ENCODE results near the gene LAMB4.

DNA sequence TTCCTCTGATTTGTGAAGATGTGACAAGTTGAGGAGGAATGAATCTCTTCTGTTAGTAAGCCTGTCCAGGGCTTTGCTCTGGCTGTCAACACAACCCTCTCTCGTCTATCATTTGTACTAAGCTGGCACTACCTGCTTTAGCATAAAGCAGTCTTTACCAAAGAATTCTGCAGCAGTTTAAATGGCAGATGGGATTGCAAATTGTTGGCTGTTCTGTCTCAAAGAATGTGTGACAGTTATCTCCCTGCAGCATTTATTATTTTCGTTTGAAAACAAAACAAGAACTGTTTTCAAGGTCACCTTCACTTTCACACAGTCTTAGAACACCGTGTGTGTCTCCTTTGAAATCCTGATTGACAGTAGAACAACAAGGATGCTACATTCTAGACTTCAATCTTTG is 122.4 kb downstream of the LAMB4 start:
- no peak for TF ChIP-seq EZH2phosphoT487 (IDR thresholded peaks at IDR 0.05; ENCODE audit: borderline replicate concordance, low read length)
- TF ChIP-seq, protein P1, sequence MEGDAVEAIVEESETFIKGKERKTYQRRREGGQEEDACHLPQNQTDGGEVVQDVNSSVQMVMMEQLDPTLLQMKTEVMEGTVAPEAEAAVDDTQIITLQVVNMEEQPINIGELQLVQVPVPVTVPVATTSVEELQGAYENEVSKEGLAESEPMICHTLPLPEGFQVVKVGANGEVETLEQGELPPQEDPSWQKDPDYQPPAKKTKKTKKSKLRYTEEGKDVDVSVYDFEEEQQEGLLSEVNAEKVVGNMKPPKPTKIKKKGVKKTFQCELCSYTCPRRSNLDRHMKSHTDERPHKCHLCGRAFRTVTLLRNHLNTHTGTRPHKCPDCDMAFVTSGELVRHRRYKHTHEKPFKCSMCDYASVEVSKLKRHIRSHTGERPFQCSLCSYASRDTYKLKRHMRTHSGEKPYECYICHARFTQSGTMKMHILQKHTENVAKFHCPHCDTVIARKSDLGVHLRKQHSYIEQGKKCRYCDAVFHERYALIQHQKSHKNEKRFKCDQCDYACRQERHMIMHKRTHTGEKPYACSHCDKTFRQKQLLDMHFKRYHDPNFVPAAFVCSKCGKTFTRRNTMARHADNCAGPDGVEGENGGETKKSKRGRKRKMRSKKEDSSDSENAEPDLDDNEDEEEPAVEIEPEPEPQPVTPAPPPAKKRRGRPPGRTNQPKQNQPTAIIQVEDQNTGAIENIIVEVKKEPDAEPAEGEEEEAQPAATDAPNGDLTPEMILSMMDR (IDR thresholded peaks at IDR 0.05; ENCODE audit: low read depth, low read length, poor library complexity, severe bottlenecking) = no peak
